HG03520 (cell line): ENCODE data around the gene KATNAL2.
"Not testable (repeated sequence)": the region's sequence is repeated elsewhere in the genome, so short reads cannot be mapped to it uniquely, and the experiment has no call there.

Experiments used
- ATAC-seq: cut with Tn5 transposase; IDR thresholded peaks from one replicate; pipeline ENCODE4 v1.9.1; 2021; ENCODE audit warnings: mild to moderate bottlenecking, moderate library complexity; ENCODE audit not compliant: unreplicated experiment

The KATNAL2 gene

GRCh38 chr18:47032945-47033344 is 115.5 kb downstream of the KATNAL2 start:
- ATAC-seq = no peak

DNA sequence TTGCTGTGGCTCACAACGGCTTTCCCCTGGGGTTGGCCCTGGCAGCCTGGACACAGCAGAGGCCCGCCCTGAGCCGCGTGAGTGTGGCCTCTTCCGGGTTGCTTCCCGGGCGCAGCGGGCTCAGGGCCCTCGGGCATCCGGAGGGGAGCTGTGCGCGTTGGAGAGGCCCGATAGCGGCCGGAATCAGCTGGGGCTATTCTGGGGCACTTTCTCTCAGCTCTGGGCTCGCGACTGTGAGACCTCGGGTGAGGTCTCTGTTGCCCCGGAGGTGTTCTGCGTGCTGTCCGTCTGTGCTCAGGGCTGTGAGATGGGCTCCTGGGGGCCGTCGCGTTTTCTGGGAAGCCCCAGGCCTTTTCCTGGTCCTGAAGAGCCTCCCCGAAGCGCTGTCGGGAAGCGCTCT is 117.2 kb downstream of the KATNAL2 start:
- ATAC-seq = not testable (repeated sequence)

GRCh38 chr18:47035156-47035671 is 117.8 kb downstream of the KATNAL2 start, which contains the start of gene ELOA2:
Gene ELOA2 (minus strand): TSS chr18:47035621. CDS start chr18:47035264, 357 bp downstream.
- no peak for ATAC-seq

DNA sequence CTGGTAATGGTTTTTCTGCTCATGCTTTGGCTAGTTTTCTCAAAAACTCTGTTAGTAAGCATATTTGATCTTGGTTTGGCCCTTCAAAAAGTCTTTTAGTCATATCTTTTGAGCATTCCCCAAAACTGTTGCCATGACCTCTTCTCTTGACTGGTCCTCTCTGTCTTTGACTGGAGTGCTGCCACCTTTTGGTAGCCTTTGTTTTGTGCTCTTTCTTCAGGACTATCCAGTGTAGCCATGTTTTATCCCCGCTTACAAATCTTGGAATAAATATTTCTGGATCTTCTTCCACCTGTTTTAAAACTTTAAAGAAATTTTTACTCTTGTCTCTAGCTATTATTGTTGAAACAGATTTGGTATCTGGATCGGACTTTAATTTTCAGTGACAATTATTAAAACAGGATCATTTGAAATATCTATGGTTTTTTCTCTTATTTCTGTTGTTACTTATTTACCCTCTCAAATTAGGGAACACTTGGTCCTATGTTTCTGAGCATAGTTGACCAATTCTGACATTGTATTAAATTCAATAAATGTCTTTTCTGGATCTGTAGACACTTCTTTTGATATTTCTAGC is 119.0 kb downstream of the KATNAL2 start:
- ATAC-seq = no peak

GRCh38 chr18:47036927-47037578 is 119.7 kb downstream of the KATNAL2 start:
- ATAC-seq = no peak

DNA sequence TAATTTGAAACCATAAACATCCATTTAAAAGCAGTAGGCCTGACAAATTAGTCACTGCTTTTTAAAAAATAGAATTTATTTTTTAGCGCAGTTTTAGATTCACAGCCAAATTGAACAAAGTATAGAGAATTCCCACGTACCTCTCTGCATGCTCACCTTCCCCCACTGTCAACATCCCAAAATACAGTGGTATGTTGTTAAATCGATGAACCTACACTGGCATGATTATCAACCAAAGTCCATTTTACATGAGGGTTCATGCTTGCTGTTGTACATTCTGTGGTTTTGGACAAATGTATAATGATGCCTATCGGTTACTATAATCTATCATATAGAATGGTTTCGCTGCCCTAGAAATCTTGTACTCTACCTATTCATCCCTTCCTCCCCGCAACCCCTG is 123.6 kb downstream of the KATNAL2 start:
- ATAC-seq = no peak

DNA sequence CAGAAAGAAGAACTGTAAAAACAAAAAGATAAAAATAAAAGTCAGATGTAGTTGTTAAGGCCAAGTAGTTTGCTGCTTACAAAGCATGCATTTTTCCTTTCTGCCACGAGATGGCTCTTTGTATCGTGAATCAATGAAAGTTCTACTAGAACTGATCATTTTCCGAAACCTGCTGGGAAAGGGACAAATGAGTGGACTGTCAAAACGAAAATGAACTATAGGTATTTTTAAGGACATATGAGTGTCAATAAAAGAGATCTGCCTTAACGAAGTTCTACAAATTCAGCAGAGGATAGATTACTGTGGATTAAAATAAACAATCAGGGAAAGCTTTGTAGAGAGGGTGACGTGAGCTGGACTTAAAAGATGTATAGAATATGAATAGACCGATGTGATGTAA is 133.1 kb downstream of the KATNAL2 start:
- ATAC-seq = no peak

DNA sequence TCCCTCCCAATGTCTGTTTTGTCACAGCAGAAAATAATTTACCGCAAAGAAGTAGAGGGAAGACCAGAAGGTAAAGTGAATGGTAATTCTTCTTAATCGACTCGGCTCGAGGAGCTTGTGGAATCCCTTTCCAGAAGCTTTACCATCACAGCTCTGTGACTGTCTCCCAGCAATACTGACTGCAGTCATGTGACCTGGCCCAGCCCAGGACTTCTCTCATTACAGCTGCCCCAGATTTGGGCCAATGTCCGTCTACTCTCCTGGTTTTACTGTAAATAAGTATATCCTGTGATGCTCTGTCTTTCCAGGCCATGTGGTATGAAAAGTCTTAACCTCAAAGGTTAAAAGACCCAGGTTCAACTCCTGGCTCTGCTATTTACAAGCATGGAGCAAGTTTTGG is 137.0 kb downstream of the KATNAL2 start:
- no peak for ATAC-seq

- ATAC-seq = no peak
These were observed 145.1 kb downstream of the KATNAL2 start for GRCh38 chr18:47062471-47062870.

GRCh38 chr18:47063096-47063495 is 145.7 kb downstream of the KATNAL2 start:
- no peak for ATAC-seq

GRCh38 chr18:47067648-47068047 is 150.2 kb downstream of the KATNAL2 start:
- ATAC-seq = no peak

GRCh38 chr18:47075098-47075883 is 157.9 kb downstream of the KATNAL2 start:
- ATAC-seq = no peak

- ATAC-seq = no peak
These were observed 159.7 kb downstream of the KATNAL2 start for GRCh38 chr18:47077111-47077510.

- ATAC-seq = no peak
These were observed 163.5 kb downstream of the KATNAL2 start for GRCh38 chr18:47080872-47081271.

- no peak for ATAC-seq
These were observed 164.2 kb downstream of the KATNAL2 start for GRCh38 chr18:47081578-47081977.

DNA sequence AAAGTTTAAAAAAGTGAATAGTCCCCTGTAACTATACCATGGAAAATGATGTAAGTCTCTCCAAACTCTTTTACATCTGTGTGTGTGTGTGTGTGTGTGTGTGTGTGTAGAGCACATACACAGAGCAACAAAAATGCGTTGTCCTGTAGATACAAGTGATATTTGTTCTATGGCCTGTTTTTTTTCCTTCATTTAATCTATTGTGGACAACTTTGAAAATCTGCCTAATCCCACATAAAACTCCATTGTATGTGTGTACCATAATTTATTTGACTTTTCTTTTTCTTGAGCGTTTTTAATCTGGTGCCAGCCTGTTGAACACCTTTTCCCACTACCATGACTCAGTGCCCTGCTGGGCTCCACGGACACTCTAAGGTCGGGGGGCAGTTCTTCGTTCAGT is 170.3 kb downstream of the KATNAL2 start:
- ATAC-seq = no peak

- no peak for ATAC-seq
These were observed 178.4 kb downstream of the KATNAL2 start for GRCh38 chr18:47095810-47096209.

DNA sequence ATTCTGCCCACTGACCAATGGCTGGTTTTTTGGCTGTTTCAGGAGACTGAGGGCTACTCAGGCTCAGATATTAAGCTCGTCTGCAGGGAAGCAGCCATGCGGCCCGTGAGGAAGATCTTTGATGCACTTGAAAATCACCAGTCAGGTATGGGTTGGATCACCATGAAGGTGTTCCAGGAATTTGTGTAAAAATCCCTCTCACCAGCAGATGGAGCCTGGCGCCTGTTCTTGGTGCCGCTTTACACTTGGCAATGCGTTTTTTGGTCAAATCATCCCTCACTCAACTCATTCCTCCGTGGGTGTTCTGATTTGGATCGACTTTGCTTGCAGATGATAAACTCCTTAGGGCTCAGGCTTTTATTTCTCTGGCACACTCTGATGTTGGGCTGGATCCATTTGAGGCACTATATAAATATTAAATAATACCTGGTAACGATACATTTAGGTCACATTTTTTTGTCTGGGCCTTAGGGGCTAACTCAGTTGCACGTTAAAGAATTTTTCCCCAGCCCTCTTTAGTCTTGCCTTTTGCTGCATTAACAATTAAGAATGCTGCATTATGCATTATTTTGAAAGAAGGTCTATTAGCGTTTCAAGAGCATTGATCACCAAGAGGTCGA is 182.9 kb downstream of the KATNAL2 start:
- ATAC-seq = no peak

GRCh38 chr18:47108373-47108772 is 191.0 kb downstream of the KATNAL2 start:
- ATAC-seq = no peak

DNA sequence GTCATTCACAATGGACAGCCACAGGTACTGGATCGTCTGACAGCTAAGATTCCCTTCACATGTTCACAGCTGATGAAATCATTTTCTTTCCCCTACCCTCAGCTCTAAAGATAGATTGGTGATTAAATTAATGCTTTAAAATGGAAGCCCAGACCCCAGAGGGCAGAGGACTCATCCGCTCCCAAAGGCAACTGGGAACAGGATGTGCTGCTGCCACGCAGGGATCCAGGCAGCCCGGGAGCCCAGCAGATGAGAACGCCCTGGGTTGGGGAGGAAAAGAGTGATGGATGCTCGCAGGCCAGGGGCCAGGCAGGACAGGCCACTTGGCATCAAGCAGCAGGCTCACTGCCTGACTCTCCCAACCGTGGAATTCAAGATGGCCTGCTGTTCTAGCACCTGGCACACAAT is 191.6 kb downstream of the KATNAL2 start:
- no peak for ATAC-seq

GRCh38 chr18:47109720-47110119 is 192.3 kb downstream of the KATNAL2 start:
- ATAC-seq = no peak
